Embryonic facial prominence (tissue), 1 donor: ENCODE results near the gene SOX5.
"Not testable (repeated sequence)": the region's sequence is repeated elsewhere in the genome, so short reads cannot be mapped to it uniquely, and the experiment has no call there.

Source experiments
- DNase-seq: peaks from one replicate; pipeline ENCODE4 v3.0.0-alpha.2; 2016; ENCODE audit errors: extremely low spot score

The SOX5 gene

GRCh38 chr12:23834076-23834475, 115.4 kb downstream of the SOX5 start:
- no peak for DNase-seq

GRCh38 chr12:23831739-23832138, 117.7 kb downstream of the SOX5 start:
- DNase-seq, result no peak

GRCh38 chr12:23830210-23830609, 119.3 kb downstream of the SOX5 start:
- no peak for DNase-seq

- no peak for DNase-seq
Measured at GRCh38 chr12:23827353-23827752, 122.1 kb downstream of the SOX5 start.

GRCh38 chr12:23825124-23825523, 124.3 kb downstream of the SOX5 start:
- DNase-seq, result not testable (repeated sequence)

- DNase-seq, result no peak
Measured at GRCh38 chr12:23824358-23824757, 125.1 kb downstream of the SOX5 start.

GRCh38 chr12:23822883-23823282, 126.6 kb downstream of the SOX5 start:
- DNase-seq, result not testable (repeated sequence)

GRCh38 chr12:23817345-23817744, 132.1 kb downstream of the SOX5 start:
- DNase-seq, result no peak

- no peak for DNase-seq
Measured at GRCh38 chr12:23816394-23816851, 133.0 kb downstream of the SOX5 start.

- DNase-seq, result no peak
Measured at GRCh38 chr12:23815810-23816209, 133.7 kb downstream of the SOX5 start.

GRCh38 chr12:23813206-23813605, 136.3 kb downstream of the SOX5 start:
- no peak for DNase-seq

GRCh38 chr12:23810329-23810902, 139.1 kb downstream of the SOX5 start:
- no peak for DNase-seq

- no peak for DNase-seq
Measured at GRCh38 chr12:23803540-23803939, 145.9 kb downstream of the SOX5 start.

- DNase-seq, result no peak
Measured at GRCh38 chr12:23795494-23795893, 154.0 kb downstream of the SOX5 start.

GRCh38 chr12:23781118-23781517, 168.4 kb downstream of the SOX5 start:
- DNase-seq, result no peak

- DNase-seq, result no peak
Measured at GRCh38 chr12:23775208-23775607, 174.3 kb downstream of the SOX5 start.

- peak; percentile 22 for DNase-seq
Measured at GRCh38 chr12:23771240-23771949, 178.1 kb downstream of the SOX5 start.

GRCh38 chr12:23770202-23770938, 179.1 kb downstream of the SOX5 start:
- DNase-seq, result no peak

- DNase-seq, result no peak
Measured at GRCh38 chr12:23767834-23768233, 181.6 kb downstream of the SOX5 start.

- no peak for DNase-seq
Measured at GRCh38 chr12:23763724-23764123, 185.7 kb downstream of the SOX5 start.

GRCh38 chr12:23760495-23760894, 189.0 kb downstream of the SOX5 start:
- no peak for DNase-seq

- DNase-seq, result no peak
Measured at GRCh38 chr12:23758608-23759007, 190.9 kb downstream of the SOX5 start.

GRCh38 chr12:23757541-23757962, 191.9 kb downstream of the SOX5 start:
- DNase-seq, result no peak
